Endothelial cell of umbilical vein (primary cell): ENCODE measurements around the gene PIK3R6. TPM values are rescaled to one million over a fixed set of nuclear protein-coding genes. Genes with fewer than 3 reads are reported as not detected.

ENCODE experiments used
- BruUV-seq: library from RNA; stranded (reverse); fragments of 400-500 nt; replicated peaks from 2 replicates; lab custom pipeline; 2021; lab: Mats Ljungman, UMichigan
- CTCF ChIA-PET: fragments of 300-600, 350-600 bp; sonication (Branson Sonifier 250); formaldehyde crosslinking; loops from one replicate; lab custom pipeline; 2021; ENCODE audit warnings: antibody characterized with exemption, inconsistent platforms; lab: Charles Lee
- POLR2A ChIA-PET: fragments of 300-600, 350-600 bp; sonication (Branson Sonifier 250); formaldehyde crosslinking; loops from one replicate; lab custom pipeline; 2021; ENCODE audit warnings: antibody characterized with exemption, inconsistent platforms; lab: Charles Lee
- DNase-seq: peaks from one replicate; pipeline ENCODE4 v3.0.0-alpha.2; 2011; ENCODE audit warnings: low read depth, low spot score
- FAIRE-seq: peaks from 2 replicates; lab custom pipeline; 2011; peaks lifted over from hg19 to GRCh38; lab: Jason Lieb, UNC
- H2AFZ ChIP-seq: 2 replicates; pipeline ENCODE4 v1.6.0; 2012; ENCODE audit warnings: low read depth, low read length, control low read depth, inconsistent platforms
- H3K27ac ChIP-seq: 2 replicates; pipeline ENCODE4 v1.5.1; 2011; ENCODE audit warnings: low read depth, mild to moderate bottlenecking, control low read depth, low read length, moderate library complexity; ENCODE audit not compliant: insufficient read depth
- H3K27me3 ChIP-seq, 2 experiments: 2 replicates each; pipeline versions ENCODE4 v1.6.0 to v1.6.1; 2011; ENCODE audit warnings: low read length in 2 of 2, mixed read lengths in 1 of 2; ENCODE audit not compliant: control insufficient read depth in 2 of 2, insufficient read depth in 2 of 2
- H3K36me3 ChIP-seq, 2 experiments: 2 replicates in 1 of 2; 3 replicates in 1 of 2; pipeline ENCODE4 v1.5.1; 2011; ENCODE audit warnings: low read length in 2 of 2, mild to moderate bottlenecking in 1 of 2, moderate library complexity in 1 of 2; ENCODE audit not compliant: control insufficient read depth in 2 of 2, insufficient read depth in 2 of 2; ENCODE audit errors: extremely low read depth in 1 of 2
- H3K4me1 ChIP-seq: 3 replicates; pipeline ENCODE4 v1.5.1; 2011; ENCODE audit warnings: mild to moderate bottlenecking, low read length; ENCODE audit not compliant: control insufficient read depth, insufficient read depth; ENCODE audit errors: extremely low read depth
- H3K4me2 ChIP-seq: 2 replicates; pipeline ENCODE4 v1.6.1; 2011; ENCODE audit warnings: low read length, control low read depth, mixed read lengths; ENCODE audit not compliant: insufficient read depth
- H3K4me3 ChIP-seq, 3 experiments: fragments of 200-600 bp in 1 of 3; sonication (generic), shearing (Covaris generic) in 1 of 3; replicated peaks in 1 of 3; 2 replicates each; pipeline ENCODE4 v1.5.1; 2011 to 2016; ENCODE audit warnings: control low read depth in 3 of 3, low read length in 3 of 3, mild to moderate bottlenecking in 2 of 3, inconsistent platforms in 1 of 3, low read depth in 1 of 3, moderate library complexity in 1 of 3; ENCODE audit not compliant: insufficient read depth in 1 of 3
- H3K79me2 ChIP-seq: 2 replicates; pipeline ENCODE4 v1.6.0; 2012; ENCODE audit warnings: low read length, inconsistent platforms; ENCODE audit not compliant: control insufficient read depth, insufficient read depth
- H3K9ac ChIP-seq: replicated peaks from 2 replicates; pipeline ENCODE3; 2011; ENCODE audit warnings: low read length, control low read depth; ENCODE audit not compliant: insufficient read depth; ENCODE audit errors: extremely low read depth
- H3K9me1 ChIP-seq: replicated peaks from 3 replicates; pipeline ENCODE4 v1.6.0; 2011; ENCODE audit warnings: mild to moderate bottlenecking, low read length; ENCODE audit not compliant: control insufficient read depth, insufficient read depth; ENCODE audit errors: extremely low read depth
- H3K9me3 ChIP-seq: replicated peaks from 2 replicates; pipeline ENCODE4 v1.5.1; 2012; ENCODE audit warnings: low read length, inconsistent platforms; ENCODE audit not compliant: control insufficient read depth, insufficient read depth
- H4K20me1 ChIP-seq: replicated peaks from 2 replicates; pipeline ENCODE3; 2011; ENCODE audit warnings: mild to moderate bottlenecking, low read length; ENCODE audit not compliant: control insufficient read depth, insufficient read depth; ENCODE audit errors: extremely low read depth
- CTCF ChIP-seq, 2 donors: IDR thresholded peaks; 1 replicate in 1 of 2; 2 replicates in 1 of 2; pipeline ENCODE4 v1.5.1; 2011; ENCODE audit warnings: low read length in 2 of 2, mild to moderate bottlenecking in 2 of 2, moderate library complexity in 2 of 2, control low read depth in 1 of 2, inconsistent platforms in 1 of 2, low read depth in 1 of 2; ENCODE audit not compliant: insufficient read depth in 1 of 2; ENCODE audit errors: extremely low read depth in 1 of 2
- EZH2 ChIP-seq: IDR thresholded peaks from 2 replicates; pipeline ENCODE4 v1.6.1; 2012; ENCODE audit warnings: borderline replicate concordance, low read depth, mild to moderate bottlenecking, moderate library complexity, low read length, inconsistent platforms; ENCODE audit not compliant: severe bottlenecking
- FOS ChIP-seq: IDR thresholded peaks from 2 replicates; pipeline ENCODE4 v1.6.1; 2011; ENCODE audit warnings: mild to moderate bottlenecking, low read length, moderate library complexity, borderline replicate concordance; ENCODE audit not compliant: insufficient read depth
- GATA2 ChIP-seq: IDR thresholded peaks from 2 replicates; pipeline ENCODE4 v1.7.0; 2011; ENCODE audit warnings: low read depth, mild to moderate bottlenecking, moderate library complexity, mixed read lengths, low read length; ENCODE audit not compliant: insufficient read length, insufficient read depth
- JUN ChIP-seq: IDR thresholded peaks from 2 replicates; pipeline ENCODE4 v1.6.1; 2011; ENCODE audit warnings: borderline replicate concordance, low read depth; ENCODE audit not compliant: insufficient read length, insufficient read depth
- MYC ChIP-seq: IDR thresholded peaks from one replicate; pipeline ENCODE4 v1.6.1; 2011; ENCODE audit warnings: mild to moderate bottlenecking, low read depth, low read length
- POLR2A ChIP-seq: IDR thresholded peaks from 2 replicates; pipeline ENCODE4 v1.6.1; 2012; ENCODE audit warnings: low read depth, mild to moderate bottlenecking, control low read depth, low read length
- POLR2AphosphoS5 ChIP-seq: IDR thresholded peaks from 2 replicates; pipeline ENCODE4 v1.6.1; 2012; ENCODE audit warnings: low read depth, mild to moderate bottlenecking, control low read depth, low read length, moderate library complexity; ENCODE audit not compliant: insufficient read depth
- dilution Hi-C: fragments of 300-500 bp; cut with MboI; formaldehyde crosslinking; loops from one replicate; pipeline ENCODE4 v1.15.0; 2019; ENCODE audit warnings: low sequenced_read_pairs; ENCODE audit not compliant: extremely low pct_ligation_motif_present
- intact Hi-C: fragments of 100-400 bp; cut with micrococcal nuclease; formaldehyde crosslinking; loops from one replicate; pipeline ENCODE4 v1.10.0; 2022
- polyA plus RNA-seq, 4 experiments: library from polyadenylated mRNA; depleted of rRNA in 3 of 4; stranded (reverse) in 3 of 4; unstranded in 1 of 4; fragments of >200 nt; gene quantifications; 2 replicates each; pipeline versions ENCODE4 v1.2.1 to v1.2.3, GENCODE V29; 2011 to 2012; ENCODE audit warnings: missing spikeins in 1 of 4
- total RNA-seq: library from RNA; stranded (reverse); gene quantifications from 2 replicates; pipeline ENCODE4 v1.2.3, GENCODE V29; 2021
- TF ChIP-seq, protein P1 (sequence below): IDR thresholded peaks from 2 replicates; pipeline ENCODE4 v1.6.1; 2011; ENCODE audit not compliant: insufficient read depth, insufficient read length

PIK3R6 gene
- total and polyA plus RNA-seq, 2 donors (not counting 3 experiments of a cell fraction or from before 2014, with no cell fraction given) = not detected

GRCh38 chr17:8909586-8910270 lies 42.3 kb upstream of the PIK3R6 start:
- no peak overlapping the region for H3K4me3 ChIP-seq
- H3K4me2 ChIP-seq = no peak overlapping the region
- no peaks in the 10 kb centered on the region for H3K9me1 ChIP-seq
- H3K27ac ChIP-seq = no peak overlapping the region
- no peaks in the 10 kb centered on the region for H3K36me3 ChIP-seq
- no peak overlapping the region for H2AFZ ChIP-seq
- no peaks in the 10 kb centered on the region for H3K9me3 ChIP-seq
- intact Hi-C loops (no loop called here), dilution Hi-C loops (no loop called here)
- no peaks in the 10 kb centered on the region for H3K27me3 ChIP-seq
- H3K4me1 ChIP-seq = no peaks in the 10 kb centered on the region
- no peak overlapping the region for H3K9ac ChIP-seq
- TF ChIP-seq JUN (no peak), POLR2AphosphoS5 (no peak), CTCF (IDR thresholded peaks at IDR 0.05; ENCODE audit: extremely low read depth in 1 of 2, insufficient read depth in 1 of 2, low read depth in 1 of 2, low read length in 2 of 2) (no peak), MYC (no peak), POLR2A (no peak), EZH2 (no peak), FOS (no peak), GATA2 (no peak)
- TF ChIP-seq, protein P1, sequence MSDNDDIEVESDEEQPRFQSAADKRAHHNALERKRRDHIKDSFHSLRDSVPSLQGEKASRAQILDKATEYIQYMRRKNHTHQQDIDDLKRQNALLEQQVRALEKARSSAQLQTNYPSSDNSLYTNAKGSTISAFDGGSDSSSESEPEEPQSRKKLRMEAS = no peak
- no TSS peak for BruUV-seq
- POLR2A ChIA-PET = no interaction called here
- CTCF ChIA-PET = interaction anchor here (1.4 kb wide), 1 partner anchor 15 kb away, joined by 5 read pairs; no protein-coding TSS in a partner anchor
- no peaks in the 10 kb centered on the region for H3K79me2 ChIP-seq
- FAIRE-seq (no peak), DNase-seq (no peak)
- H4K20me1 ChIP-seq = no peaks in the 10 kb centered on the region
